ENCODE data around the gene ANKRD60.
A peak's percentile ranks its signal among the peaks of the same experiment; 100 is the strongest.

Gene ANKRD60, protein sequence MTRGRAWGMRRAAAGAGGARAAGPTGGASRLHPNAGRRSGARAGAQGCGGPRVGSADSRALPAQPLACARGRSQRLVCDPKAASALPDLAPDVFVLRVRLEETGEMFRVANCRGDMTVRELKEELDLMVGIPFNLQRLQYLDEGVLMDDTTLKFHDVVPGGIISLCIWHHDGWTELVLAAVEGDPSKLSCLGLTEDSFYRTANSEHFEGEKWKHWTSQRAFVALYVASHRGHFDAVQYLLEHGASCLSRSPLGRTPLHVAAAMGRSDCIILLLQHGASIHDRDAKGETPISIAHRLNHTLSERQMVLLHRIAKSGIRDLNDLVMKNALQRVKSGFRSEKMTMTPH

DNA sequence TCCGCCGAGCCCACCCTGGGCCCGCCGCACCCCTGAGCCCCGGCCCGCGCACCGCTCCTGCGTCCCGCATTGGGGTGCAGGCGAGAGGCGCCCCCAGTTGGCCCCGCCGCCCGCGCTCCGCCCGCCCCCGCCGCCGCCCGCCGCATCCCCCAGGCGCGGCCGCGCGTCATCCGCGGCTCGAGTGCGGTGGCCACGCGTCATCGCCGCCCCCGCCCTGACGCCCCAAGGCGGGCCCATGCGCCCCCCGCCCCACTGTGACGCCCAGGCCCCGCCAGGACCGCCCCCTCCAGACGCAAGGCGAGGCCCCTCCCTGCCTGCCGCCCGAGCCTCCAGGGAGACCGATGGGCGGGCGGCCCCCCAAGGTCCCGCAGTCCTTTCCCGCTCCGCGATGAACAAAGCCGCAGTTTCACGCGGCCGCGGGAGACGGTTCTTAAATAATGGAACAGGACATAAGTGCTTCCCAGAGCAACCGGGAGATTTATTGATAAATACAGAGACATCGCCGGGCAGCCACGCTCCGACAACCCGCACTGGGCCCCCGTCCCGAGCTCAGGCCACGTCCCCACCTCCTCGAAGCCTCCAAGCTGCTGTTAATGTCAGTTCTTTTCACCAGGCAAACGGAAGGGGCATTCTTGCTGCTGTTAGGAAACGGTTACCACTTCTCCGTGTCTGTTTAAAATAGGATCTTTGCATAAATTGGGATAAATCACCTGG, at the start of gene ANKRD60:
Gene ANKRD60, minus strand, starts transcription at position 170 of the 714 bp plus-strand sequence. Its CDS starts 0 bp downstream, at position 170.
- no peak for DNase-seq (ENCODE audit: low read depth)

DNA sequence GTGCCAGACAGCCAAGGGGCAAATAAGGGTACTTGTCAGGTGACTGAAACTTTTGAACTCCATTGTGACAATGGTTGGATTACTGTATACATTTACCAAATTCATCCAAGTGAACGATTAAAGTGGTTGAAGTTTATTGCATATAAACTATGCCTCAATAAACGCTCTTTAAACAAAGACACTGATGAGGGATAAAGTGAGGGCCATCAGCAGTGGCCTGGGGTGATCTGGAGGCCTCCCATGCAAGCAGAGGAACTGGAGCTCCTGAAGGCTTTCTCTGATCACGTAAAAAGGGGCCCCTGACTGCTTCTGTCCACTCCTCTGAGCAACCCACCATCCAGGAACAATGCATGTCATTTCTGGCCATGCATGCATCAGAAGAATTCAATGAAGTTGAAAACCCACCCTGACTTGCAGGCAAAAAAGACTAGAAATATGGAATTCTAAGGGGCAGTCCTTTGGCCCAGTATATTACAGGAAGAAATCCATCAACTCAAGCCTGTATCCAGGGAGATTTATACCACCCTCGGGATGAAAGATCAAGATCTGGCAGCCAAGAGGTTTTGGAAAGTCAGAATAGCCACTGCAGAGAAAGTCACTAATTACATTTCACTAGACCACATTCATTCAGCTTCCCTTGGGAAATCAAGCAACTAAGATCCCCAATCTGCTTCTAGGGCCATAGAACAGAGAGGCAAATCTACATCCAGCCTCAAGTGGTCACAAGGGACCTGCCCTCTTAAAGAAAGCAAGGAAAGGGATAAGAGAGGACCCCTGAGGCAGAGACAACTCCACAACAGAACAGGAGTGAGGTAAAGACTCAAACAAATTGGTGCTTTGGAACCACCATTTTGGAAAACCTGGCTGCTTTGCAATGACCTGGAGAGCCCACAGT, 49.4 kb upstream of the ANKRD60 start:
- DNase-seq (ENCODE audit: low read depth): no peak

GRCh38 chr20:58277107-58277506, 48.7 kb upstream of the ANKRD60 start:
- DNase-seq (ENCODE audit: low read depth): no peak

GRCh38 chr20:58274384-58274783, 45.9 kb upstream of the ANKRD60 start:
- no peak for DNase-seq (ENCODE audit: low read depth)

GRCh38 chr20:58271606-58272351, 43.3 kb upstream of the ANKRD60 start:
- no peak for DNase-seq (ENCODE audit: low read depth)

DNA sequence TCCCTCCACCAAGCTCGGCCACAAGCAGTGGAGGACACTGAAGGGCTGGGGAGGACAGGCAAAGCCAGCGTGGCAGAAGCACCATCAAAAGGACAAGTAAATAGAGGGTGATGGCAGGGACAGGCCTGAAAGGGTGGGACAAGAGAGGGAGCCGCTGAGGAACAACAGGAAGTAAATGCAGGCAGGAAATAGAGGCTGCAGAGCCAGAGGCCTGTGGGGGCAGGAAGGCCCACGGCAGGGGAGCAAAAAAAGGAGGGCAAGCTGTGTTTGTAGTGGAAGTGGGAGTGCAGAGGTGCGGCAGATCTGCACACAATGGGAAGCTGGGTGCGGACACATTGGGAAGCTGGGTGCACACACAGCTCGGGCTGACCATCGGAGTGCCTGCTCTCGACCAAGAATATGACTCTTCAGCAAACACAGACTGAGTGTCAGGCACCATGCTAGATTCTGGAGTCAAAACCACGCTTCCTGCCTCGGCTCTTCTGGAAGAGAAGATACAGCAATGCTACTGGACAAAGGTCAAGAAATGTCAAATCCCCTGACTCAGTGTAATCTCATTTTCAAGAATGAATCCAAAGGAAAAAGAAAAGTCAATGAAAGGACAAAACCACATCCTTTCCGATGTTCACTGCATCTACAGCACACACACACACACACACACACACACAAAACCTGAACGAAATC, 40.6 kb upstream of the ANKRD60 start:
- peak; percentile 38 for DNase-seq (ENCODE audit: low read depth)

DNA sequence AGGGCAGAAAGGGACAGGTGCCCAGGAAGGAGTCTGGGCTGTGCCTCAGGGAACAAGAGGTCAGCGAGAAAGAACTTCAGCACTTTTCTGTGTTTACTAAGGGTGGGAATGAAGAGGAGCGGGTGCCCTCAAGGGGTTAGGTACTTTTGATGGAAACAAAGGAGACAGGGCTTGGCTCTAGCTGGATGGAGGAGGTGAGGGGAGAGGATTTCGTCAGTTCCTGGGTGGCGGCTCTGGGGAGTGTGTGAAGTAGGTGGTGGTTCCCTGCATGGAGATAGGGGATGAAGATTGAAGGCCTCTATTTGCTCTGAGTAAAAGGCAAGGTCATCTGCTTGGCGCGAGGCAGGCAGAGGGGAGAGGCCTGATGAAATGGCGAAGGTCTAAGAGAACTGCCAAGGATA, 40.0 kb upstream of the ANKRD60 start:
- DNase-seq (ENCODE audit: low read depth): no peak

- DNase-seq (ENCODE audit: low read depth): no peak
Observed at GRCh38 chr20:58267389-58268215, 39.1 kb upstream of the ANKRD60 start.

- DNase-seq (ENCODE audit: low read depth): no peak
Observed at GRCh38 chr20:58264271-58264670, 35.8 kb upstream of the ANKRD60 start.

DNA sequence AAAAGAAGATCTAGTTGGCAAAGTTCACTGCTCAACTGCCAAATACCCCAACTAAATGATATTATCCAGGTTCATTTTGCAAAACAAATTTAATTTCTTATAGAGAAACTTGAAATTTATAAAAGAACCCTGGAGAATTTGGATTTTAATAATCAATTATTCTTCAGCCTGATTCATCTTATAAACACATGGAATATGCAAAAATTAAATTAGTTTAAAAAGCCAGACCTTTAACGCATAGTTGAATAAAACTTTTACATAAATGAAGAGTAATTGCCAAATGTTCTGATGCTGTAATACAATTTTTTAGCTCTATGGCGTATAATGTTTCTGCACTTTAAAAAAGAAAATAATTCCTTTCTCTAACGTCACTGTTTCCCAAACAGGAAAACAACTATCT, 33.2 kb upstream of the ANKRD60 start:
- DNase-seq (ENCODE audit: low read depth): no peak

- DNase-seq (ENCODE audit: low read depth): peak; percentile 86
Observed at GRCh38 chr20:58260006-58260405, 31.6 kb upstream of the ANKRD60 start.

DNA sequence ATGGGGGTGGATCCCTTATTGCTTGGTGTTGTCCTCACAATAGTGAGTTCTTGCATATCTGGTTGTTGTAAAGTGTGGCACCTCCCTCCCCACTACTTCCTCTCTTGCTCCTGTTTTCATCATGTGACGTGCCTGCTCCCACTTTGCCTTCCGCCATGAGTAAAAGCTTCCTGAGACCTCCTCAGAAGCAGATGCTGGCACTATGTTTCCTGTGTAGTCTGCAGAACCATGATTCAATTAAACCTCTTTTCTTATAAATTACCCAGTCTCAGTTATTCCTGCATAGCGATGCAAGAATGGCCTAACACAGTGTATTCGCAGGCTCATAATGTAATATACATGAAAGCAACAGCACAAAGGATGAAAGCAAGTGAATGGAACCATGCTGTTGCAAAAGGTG, 28.4 kb upstream of the ANKRD60 start:
- no peak for DNase-seq (ENCODE audit: low read depth)

DNA sequence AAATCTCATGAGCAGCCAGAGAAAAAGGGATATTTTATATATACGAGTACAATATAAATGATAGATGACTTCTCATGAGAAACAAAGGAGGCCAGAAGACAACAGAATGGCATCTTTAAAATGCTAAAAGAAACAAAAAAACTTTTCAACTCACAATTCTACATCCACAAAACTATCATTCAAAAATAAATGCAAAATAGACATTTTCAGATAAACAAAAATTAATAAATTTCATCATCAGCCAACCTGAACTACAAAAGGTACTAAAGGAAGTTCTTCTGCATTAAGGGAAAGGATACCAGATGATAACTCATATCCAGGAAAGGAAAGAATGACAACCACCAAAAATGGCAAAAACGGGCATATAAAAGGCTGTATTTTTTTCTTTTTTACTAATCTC, 27.9 kb upstream of the ANKRD60 start:
- no peak for DNase-seq (ENCODE audit: low read depth)

DNA sequence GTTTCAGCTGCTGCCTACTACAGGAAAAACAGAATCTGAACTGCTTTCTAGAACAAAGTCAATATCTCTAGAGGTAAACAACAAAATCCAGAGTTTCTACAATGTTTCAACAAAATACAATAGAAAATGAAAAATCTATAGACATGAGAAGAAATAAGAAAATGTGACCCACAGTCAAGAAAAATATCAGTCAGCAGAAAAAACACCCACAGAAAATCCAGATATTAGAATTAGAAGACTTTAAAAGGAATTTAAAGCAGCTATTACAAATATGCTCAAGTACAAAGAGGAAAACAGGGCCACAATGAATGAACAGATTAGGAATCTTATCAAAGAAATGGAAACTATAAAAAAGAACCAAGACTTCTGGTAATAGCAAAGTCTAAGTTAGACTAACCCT, 26.4 kb upstream of the ANKRD60 start:
- DNase-seq (ENCODE audit: low read depth): no peak

DNA sequence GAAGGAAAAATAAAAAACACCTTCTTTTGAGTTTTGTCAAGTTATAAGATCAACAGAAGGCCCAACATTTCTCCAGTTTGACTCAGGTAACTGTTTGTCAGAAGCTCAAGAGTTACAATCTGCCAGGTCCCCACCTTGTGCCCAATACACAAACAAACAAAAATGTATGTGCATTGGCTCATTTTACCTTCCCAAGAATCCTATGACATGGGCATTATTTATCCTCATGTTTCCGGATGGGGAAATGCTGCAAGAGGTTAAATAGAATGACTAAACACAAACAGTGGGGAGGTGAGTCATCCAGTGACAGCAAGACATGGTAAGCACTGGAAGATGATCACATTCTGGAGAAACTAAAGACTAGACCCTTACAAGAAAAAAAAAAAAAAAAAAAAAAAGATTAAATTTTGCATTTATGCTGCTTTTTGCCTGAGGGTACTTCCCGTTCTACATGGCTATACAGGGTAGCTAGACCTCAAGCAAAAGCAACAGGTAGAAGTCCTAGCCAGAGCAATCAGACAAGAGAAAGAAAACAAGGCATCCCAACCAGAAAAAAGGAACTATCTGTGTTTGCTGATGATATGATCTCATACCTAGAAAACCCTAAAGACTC, 23.6 kb upstream of the ANKRD60 start:
- peak; percentile 92 for DNase-seq (ENCODE audit: low read depth)

- no peak for DNase-seq (ENCODE audit: low read depth)
Observed at GRCh38 chr20:58251348-58251978, 23.0 kb upstream of the ANKRD60 start.

DNA sequence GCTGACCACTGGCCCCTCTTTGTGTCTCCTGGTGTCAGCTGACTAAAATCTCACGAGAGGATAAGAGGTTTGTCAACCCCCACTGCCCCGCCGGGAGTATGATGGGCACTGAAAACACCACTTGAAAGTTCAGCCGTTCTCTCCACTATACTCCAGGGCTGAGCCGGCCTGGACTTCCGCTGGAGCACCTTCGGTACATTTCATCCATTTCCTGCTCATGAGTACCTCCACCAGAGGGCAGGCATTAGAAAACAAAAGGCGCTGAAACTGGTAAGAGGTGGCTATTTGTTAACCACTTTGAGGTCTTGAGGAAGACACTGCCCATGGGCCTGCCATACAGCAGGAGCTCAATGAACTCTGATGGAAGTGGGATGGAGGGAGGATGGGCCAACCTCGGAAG, 17.9 kb upstream of the ANKRD60 start:
- DNase-seq (ENCODE audit: low read depth): no peak

DNA sequence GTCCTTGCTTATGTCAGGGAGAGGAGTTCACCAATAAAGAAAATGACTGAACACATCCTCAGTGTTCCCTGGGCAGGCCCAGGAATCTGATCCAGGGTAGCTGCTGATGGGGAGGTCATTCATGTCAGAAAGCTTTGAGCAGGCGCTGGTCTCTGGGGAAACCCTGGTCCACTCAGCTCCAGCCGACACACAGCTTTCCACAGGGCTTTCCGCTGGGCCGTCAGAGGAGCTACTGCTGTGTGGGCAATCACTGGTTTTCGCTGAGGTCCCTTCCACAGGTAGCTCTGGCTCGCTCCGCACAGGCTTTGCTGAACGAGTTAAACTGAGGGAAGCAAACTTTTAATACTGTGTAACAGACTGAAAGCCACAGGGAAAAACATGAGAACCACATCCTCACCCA, 17.5 kb upstream of the ANKRD60 start:
- no peak for DNase-seq (ENCODE audit: low read depth)

DNA sequence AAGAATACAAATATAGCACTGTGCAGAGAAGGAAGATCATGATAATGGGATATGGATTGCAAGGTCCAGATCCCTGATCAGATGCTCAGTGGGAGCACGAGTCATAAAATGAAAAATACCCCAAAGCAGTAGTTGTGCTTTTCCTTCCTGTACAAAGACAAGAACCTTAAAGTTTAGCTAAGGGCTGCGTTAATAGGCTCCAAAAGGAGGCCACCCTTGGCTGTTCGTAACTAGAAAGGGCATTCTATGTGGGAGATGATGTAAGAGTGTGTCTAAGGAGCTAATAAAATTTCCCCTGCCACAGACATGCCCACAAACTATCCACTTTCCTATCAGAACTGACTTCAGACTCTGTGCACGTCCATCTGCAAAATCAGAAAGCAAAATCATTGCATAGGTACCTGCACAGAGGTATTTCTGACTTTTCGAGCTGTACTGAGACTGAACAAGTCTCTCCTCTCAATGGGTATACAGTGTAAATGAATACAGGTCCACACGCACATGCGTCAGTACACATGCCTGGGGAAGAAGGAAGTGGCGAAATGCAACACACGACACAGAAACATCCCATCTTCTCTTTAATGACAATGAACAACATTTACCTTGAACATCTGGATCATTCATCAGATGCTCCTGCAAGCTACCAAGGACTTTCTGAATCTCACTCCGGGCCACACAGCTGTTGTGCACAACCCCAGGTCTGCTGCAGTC, 16.9 kb upstream of the ANKRD60 start:
- DNase-seq (ENCODE audit: low read depth): no peak
